Uterus (tissue), 2 donors: ENCODE data around the gene ZNF827.

Experiments
- POLR2A ChIP-seq, 2 donors: fragments of 450-650 bp; IDR thresholded peaks; one replicate each; pipeline ENCODE4 v1.6.1; 2016; ENCODE audit warnings: antibody characterized with exemption in 2 of 2, mild to moderate bottlenecking in 1 of 2, moderate library complexity in 1 of 2
- TF ChIP-seq, protein P1 (sequence below), 4 experiments: fragments of 200-600 bp in 2 of 4; fragments of 450-650 bp in 2 of 4; sonication (generic) in 2 of 4; IDR thresholded peaks; one replicate each; pipeline ENCODE4 v1.5.1; 2016 to 2019; ENCODE audit warnings: antibody characterized with exemption in 4 of 4, mild to moderate bottlenecking in 2 of 4, moderate library complexity in 1 of 4

DNA sequence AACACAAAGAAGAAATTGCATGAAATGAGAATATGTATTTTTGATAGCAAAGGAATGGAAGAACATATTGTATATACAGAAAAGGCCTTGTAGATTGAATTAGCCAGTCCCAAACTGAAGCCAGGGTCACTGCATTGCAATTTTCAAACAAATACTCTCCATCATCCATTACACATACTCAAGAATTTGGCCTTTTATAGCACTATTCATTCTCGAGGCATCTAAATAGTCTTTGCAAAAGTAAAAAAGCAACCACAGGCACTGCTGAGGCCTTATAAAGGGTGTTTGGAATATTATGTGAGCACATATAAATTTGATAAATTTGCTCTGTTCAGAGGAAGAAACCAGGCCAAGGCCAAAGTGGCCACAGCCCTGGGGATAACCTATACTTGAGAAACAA is 123.0 kb downstream of the ZNF827 start:
- no peak for TF ChIP-seq POLR2A (IDR thresholded peaks at IDR 0.05)
- TF ChIP-seq, protein P1, sequence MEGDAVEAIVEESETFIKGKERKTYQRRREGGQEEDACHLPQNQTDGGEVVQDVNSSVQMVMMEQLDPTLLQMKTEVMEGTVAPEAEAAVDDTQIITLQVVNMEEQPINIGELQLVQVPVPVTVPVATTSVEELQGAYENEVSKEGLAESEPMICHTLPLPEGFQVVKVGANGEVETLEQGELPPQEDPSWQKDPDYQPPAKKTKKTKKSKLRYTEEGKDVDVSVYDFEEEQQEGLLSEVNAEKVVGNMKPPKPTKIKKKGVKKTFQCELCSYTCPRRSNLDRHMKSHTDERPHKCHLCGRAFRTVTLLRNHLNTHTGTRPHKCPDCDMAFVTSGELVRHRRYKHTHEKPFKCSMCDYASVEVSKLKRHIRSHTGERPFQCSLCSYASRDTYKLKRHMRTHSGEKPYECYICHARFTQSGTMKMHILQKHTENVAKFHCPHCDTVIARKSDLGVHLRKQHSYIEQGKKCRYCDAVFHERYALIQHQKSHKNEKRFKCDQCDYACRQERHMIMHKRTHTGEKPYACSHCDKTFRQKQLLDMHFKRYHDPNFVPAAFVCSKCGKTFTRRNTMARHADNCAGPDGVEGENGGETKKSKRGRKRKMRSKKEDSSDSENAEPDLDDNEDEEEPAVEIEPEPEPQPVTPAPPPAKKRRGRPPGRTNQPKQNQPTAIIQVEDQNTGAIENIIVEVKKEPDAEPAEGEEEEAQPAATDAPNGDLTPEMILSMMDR (IDR thresholded peaks at IDR 0.05): no peak
